SK-N-SH treated with all-trans-retinoic acid at 6 μM for 48 hours (cell line): ENCODE results near the gene NXPH1.

Source experiments
- CSDC2 ChIP-seq: fragments of 250-450 bp; sonication (Bioruptor Pico); IDR thresholded peaks from 2 replicates; pipeline ENCODE4 v1.5.0; 2020; ENCODE audit warnings: mild to moderate bottlenecking, moderate library complexity
- ESRRG ChIP-seq: fragments of 250-450 bp; sonication (Bioruptor Pico); IDR thresholded peaks from 2 replicates; pipeline ENCODE4 v1.6.1; 2021; ENCODE audit warnings: mild to moderate bottlenecking
- ISL1 ChIP-seq: fragments of 250-450 bp; sonication (Bioruptor Pico); IDR thresholded peaks from 2 replicates; pipeline ENCODE4 v2.1.2; 2022; ENCODE audit warnings: mild to moderate bottlenecking, moderate library complexity
- POU6F1 ChIP-seq: fragments of 250-450 bp; sonication (Bioruptor Pico); IDR thresholded peaks from 2 replicates; pipeline ENCODE4 v1.8.0; 2021; ENCODE audit warnings: low read depth, mild to moderate bottlenecking, moderate library complexity, borderline replicate concordance
- PPARA ChIP-seq: fragments of 250-450 bp; sonication (Bioruptor Pico); IDR thresholded peaks from 2 replicates; pipeline ENCODE4 v1.5.0; 2020; ENCODE audit warnings: mild to moderate bottlenecking, borderline replicate concordance
- ZFP30 ChIP-seq: fragments of 450-650 bp; formaldehyde crosslinking; IDR thresholded peaks from 2 replicates; pipeline ENCODE4 v1.5.0; 2022; ENCODE audit warnings: mild to moderate bottlenecking, moderate library complexity

GRCh38 chr7:8585591-8585990, 152.2 kb downstream of the NXPH1 start:
- TF ChIP-seq ZFP30 (CRISPR knock-in tag) (no peak), ESRRG (no peak), POU6F1 (CRISPR knock-in tag) (no peak), PPARA (no peak), ISL1 (CRISPR knock-in tag) (no peak), CSDC2 (no peak)
